ENCODE measurements around the gene POU3F1.

- TF ChIP-seq CTCF (IDR thresholded peaks at IDR 0.05) (no peak), POLR2A (IDR thresholded peaks at IDR 0.05) (no peak)
Observed at GRCh38 chr1:38076455-38076854, 29.9 kb upstream of the POU3F1 start.

Measured in Peyer's patch (tissue), 4 donors.